ENCODE data around the gene IKZF5.

Gene IKZF5

GRCh38 chr10:123027861-123028260, 19.3 kb upstream of the IKZF5 start:
- DNase-seq (ENCODE audit: low read depth in 1 of 2, low spot score in 1 of 2), result peak in 1 of 2 experiments; percentile 49
- peak; percentile 38; the same call in 1 of the 2 replicates for TF ChIP-seq JUND (IDR thresholded peaks at IDR 0.05; ENCODE audit: low read depth)
- in situ Hi-C loops (cut with HindIII; ENCODE audit: low pct_unique_long_range_greater_than_20kb, low sequenced_read_pairs), result no loop called here

- no peak for DNase-seq (ENCODE audit: low read depth in 1 of 2, low spot score in 1 of 2)
- TF ChIP-seq JUND (IDR thresholded peaks at IDR 0.05; ENCODE audit: low read depth), result no peak
- in situ Hi-C loops (cut with HindIII; ENCODE audit: low pct_unique_long_range_greater_than_20kb, low sequenced_read_pairs), result no loop called here
Observed at GRCh38 chr10:123026302-123026701, 17.7 kb upstream of the IKZF5 start.

- no peak for TF ChIP-seq JUND (IDR thresholded peaks at IDR 0.05; ENCODE audit: low read depth)
- DNase-seq (ENCODE audit: low read depth in 1 of 2, low spot score in 1 of 2), result no peak
- in situ Hi-C loops (cut with HindIII; ENCODE audit: low pct_unique_long_range_greater_than_20kb, low sequenced_read_pairs), result no loop called here
Observed at GRCh38 chr10:123024540-123024939, 15.9 kb upstream of the IKZF5 start.

- in situ Hi-C loops (cut with HindIII; ENCODE audit: low pct_unique_long_range_greater_than_20kb, low sequenced_read_pairs), result no loop called here
- DNase-seq (ENCODE audit: low read depth in 1 of 2, low spot score in 1 of 2), result peak in 1 of 2 experiments; percentile 24
- TF ChIP-seq JUND (IDR thresholded peaks at IDR 0.05; ENCODE audit: low read depth), result no peak
Observed at GRCh38 chr10:123021517-123021916, 12.9 kb upstream of the IKZF5 start.

GRCh38 chr10:123019941-123020703, 11.5 kb upstream of the IKZF5 start:
- in situ Hi-C loops (cut with HindIII; ENCODE audit: low pct_unique_long_range_greater_than_20kb, low sequenced_read_pairs), result no loop called here
- DNase-seq (ENCODE audit: low read depth in 1 of 2, low spot score in 1 of 2), result peak; percentile 16 to 77
- no peak for TF ChIP-seq JUND (IDR thresholded peaks at IDR 0.05; ENCODE audit: low read depth)

- TF ChIP-seq JUND (IDR thresholded peaks at IDR 0.05; ENCODE audit: low read depth), result no peak
- DNase-seq (ENCODE audit: low read depth in 1 of 2, low spot score in 1 of 2), result no peak
- in situ Hi-C loops (cut with HindIII; ENCODE audit: low pct_unique_long_range_greater_than_20kb, low sequenced_read_pairs), result no loop called here
Observed at GRCh38 chr10:123019264-123019663, 10.7 kb upstream of the IKZF5 start.

GRCh38 chr10:123018531-123018930, 9.9 kb upstream of the IKZF5 start:
- in situ Hi-C loops (cut with HindIII; ENCODE audit: low pct_unique_long_range_greater_than_20kb, low sequenced_read_pairs), result no loop called here
- TF ChIP-seq JUND (IDR thresholded peaks at IDR 0.05; ENCODE audit: low read depth), result no peak

GRCh38 chr10:123017421-123018165, 9.0 kb upstream of the IKZF5 start:
- TF ChIP-seq JUND (IDR thresholded peaks at IDR 0.05; ENCODE audit: low read depth), result no peak
- peak in 1 of 2 experiments; percentile 84 for DNase-seq (ENCODE audit: low read depth in 1 of 2, low spot score in 1 of 2)
- in situ Hi-C loops (cut with HindIII; ENCODE audit: low pct_unique_long_range_greater_than_20kb, low sequenced_read_pairs), result no loop called here

More at GRCh38 chr10:123018531-123018930, 9.9 kb upstream of the IKZF5 start:
- no peak for DNase-seq (ENCODE audit: low read depth in 1 of 2, low spot score in 1 of 2)

GRCh38 chr10:123016228-123016627, 7.6 kb upstream of the IKZF5 start:
- in situ Hi-C loops (cut with HindIII; ENCODE audit: low pct_unique_long_range_greater_than_20kb, low sequenced_read_pairs), result no loop called here
- no peak for TF ChIP-seq JUND (IDR thresholded peaks at IDR 0.05; ENCODE audit: low read depth)

GRCh38 chr10:123014772-123015171, 6.2 kb upstream of the IKZF5 start:
- no peak for DNase-seq (ENCODE audit: low read depth in 1 of 2, low spot score in 1 of 2)
- TF ChIP-seq JUND (IDR thresholded peaks at IDR 0.05; ENCODE audit: low read depth), result no peak
- in situ Hi-C loops (cut with HindIII; ENCODE audit: low pct_unique_long_range_greater_than_20kb, low sequenced_read_pairs), result no loop called here

More at GRCh38 chr10:123016228-123016627, 7.6 kb upstream of the IKZF5 start:
- no peak for DNase-seq (ENCODE audit: low read depth in 1 of 2, low spot score in 1 of 2)

- in situ Hi-C loops (cut with HindIII; ENCODE audit: low pct_unique_long_range_greater_than_20kb, low sequenced_read_pairs), result no loop called here
- TF ChIP-seq JUND (IDR thresholded peaks at IDR 0.05; ENCODE audit: low read depth), result no peak
- DNase-seq (ENCODE audit: low read depth in 1 of 2, low spot score in 1 of 2), result no peak
Observed at GRCh38 chr10:123013456-123014419, 5.1 kb upstream of the IKZF5 start.

GRCh38 chr10:123011987-123012386, 3.4 kb upstream of the IKZF5 start:
- in situ Hi-C loops (cut with HindIII; ENCODE audit: low pct_unique_long_range_greater_than_20kb, low sequenced_read_pairs), result no loop called here
- peak in 1 of 2 experiments; percentile 32 for DNase-seq (ENCODE audit: low read depth in 1 of 2, low spot score in 1 of 2)
- no peak for TF ChIP-seq JUND (IDR thresholded peaks at IDR 0.05; ENCODE audit: low read depth)

Measured in T47D (cell line).